ENCODE results near the gene GAA.
A peak's percentile ranks its signal among the peaks of the same experiment; 100 is the strongest.

Gene GAA

DNA sequence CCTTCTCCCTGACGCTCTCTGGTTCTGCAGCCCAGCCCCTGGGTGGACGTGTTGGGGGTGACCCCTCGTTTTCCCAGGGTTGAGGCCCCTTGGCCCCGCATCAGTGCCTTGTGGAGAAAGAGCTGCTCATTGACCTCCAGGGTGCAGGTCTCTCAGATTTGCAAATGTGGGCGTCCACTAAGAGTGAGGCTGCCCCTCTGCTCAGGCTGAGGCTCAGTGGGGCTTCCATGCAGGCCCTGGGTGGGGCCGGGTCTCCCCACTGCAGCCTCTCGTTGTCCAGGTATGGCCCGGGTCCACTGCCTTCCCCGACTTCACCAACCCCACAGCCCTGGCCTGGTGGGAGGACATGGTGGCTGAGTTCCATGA, 9.0 kb downstream of the GAA start:
- H3K27ac ChIP-seq, result no peak overlapping the region
- peaks cover 8 to 15% (median 8%) of the 10 kb centered on the region in 11 experiments; a peak in 21 of 22 replicates for H3K9me3 ChIP-seq (replicated peaks in 1 of 11)
- H3K27me3 ChIP-seq, result peaks cover 0 to 8% (median 0%) of the 10 kb centered on the region in 11 experiments; a peak in 2 of 22 replicates
- peaks cover 0 to 48% (median 18%) of the 10 kb centered on the region in 11 experiments; a peak in 14 of 22 replicates for H4K20me1 ChIP-seq
- H3K36me3 ChIP-seq, result peaks cover 0 to 96% (median 0%) of the 10 kb centered on the region in 11 experiments; a peak in 6 of 22 replicates
- no peak for TF ChIP-seq Cebpa-rat (IDR thresholded peaks at IDR 0.05)
- H3K4me2 ChIP-seq, result no peak overlapping the region
- peaks cover 15 to 47% (median 25%) of the 10 kb centered on the region in 10 experiments for H3K4me1 ChIP-seq
- H3K9ac ChIP-seq, result no peak overlapping the region
- H3K4me3 ChIP-seq, result no peak overlapping the region

DNA sequence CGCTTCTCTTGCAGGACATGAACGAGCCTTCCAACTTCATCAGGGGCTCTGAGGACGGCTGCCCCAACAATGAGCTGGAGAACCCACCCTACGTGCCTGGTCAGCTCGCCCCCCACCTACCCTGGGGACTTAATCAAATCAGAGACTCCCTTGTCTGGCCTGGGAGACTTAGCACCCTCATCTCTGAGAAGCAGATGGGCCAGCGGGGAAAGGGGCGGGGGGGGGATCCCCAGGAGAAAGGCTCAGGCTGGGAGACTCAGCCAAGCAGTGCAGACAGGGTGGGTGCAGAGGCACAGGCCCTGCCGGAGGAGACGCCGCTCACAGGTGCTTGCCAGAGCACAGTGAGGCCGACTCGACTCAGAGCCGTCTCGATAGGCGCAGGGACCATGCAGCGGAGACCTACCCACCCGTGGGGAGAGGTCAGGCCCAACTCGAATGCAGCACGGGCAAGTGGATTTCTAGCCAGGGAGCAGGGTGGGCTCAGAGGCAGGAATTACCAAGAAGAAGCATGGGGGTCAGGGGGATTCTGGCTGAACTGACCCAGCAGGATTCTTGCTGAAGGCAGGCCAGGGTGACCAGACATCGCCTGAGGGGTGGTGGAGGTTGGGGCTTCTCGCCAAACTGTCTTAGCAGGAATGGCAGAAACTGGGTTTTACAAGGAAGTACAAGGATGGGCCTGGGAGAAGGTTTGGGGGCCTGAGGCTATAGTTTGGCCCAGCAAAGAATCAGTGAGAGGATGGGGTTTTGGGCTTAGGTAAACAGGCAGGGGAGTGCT, 9.7 kb downstream of the GAA start:
- Histone ChIP-seq H3K4me3 (no peak overlapping the region), H4K20me1 (peaks cover 0 to 41% (median 14%) of the 10 kb centered on the region in 11 experiments; a peak in 14 of 22 replicates), H3K4me1 (peaks cover 15 to 42% (median 24%) of the 10 kb centered on the region in 10 experiments), H3K27me3 (peaks cover 0 to 8% (median 0%) of the 10 kb centered on the region in 11 experiments; a peak in 2 of 22 replicates), H3K9me3 (replicated peaks in 1 of 11) (peaks cover 8 to 17% (median 11%) of the 10 kb centered on the region in 11 experiments; a peak in 21 of 22 replicates), H3K36me3 (peaks cover 0 to 91% (median 0%) of the 10 kb centered on the region in 11 experiments; a peak in 5 of 22 replicates), H3K27ac (no peak overlapping the region), H3K4me2 (peak overlapping the region in 5 of 11 experiments; percentile 86 to 94 (median 89); a peak in 2 of 22 replicates), H3K9ac (no peak overlapping the region)
- no peak for TF ChIP-seq Cebpa-rat (IDR thresholded peaks at IDR 0.05)

DNA sequence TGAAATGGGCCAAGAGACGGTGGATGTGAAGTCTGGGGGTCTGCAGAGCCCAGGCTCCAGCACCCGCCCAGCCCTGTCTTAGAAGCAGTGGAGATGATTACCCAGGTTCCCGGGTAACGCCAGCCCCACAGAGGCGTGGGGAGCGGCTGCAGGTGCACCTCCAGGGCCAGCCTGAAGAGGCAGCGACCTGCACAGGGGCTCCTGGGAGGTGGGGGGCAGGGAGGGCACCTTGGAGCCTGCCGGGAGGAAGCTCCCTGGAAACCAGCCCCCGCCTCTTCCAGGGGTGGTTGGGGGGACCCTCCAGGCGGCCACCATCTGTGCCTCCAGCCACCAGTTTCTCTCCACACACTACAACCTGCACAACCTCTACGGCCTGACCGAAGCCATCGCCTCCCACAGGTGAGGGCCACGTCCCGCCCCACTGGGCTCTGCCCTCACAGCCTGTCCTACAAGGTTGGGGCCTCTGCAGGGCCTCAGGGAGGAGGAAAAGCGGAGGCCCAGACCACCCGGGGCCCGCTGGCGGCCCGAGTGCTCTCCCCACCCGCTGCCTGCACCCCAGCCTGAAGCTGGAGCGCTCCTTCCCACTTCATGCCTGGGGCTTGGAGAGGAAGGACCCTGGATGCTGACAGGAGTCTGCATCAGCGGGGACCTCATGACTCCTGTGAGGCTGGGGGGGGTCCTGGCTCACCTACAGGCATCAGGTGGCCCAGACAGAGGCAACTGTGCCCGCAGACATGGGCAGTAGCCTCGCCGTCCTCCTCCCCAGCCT, 10.5 kb downstream of the GAA start:
- H3K4me2 ChIP-seq, result peak overlapping the region; percentile 60 to 95 (median 89)
- H3K4me3 ChIP-seq, result no peak overlapping the region
- no peak overlapping the region for H3K27ac ChIP-seq
- peaks cover 0 to 41% (median 14%) of the 10 kb centered on the region in 11 experiments; a peak in 14 of 22 replicates for H4K20me1 ChIP-seq
- H3K4me1 ChIP-seq, result peaks cover 15 to 37% (median 22%) of the 10 kb centered on the region in 10 experiments
- H3K9ac ChIP-seq, result peak overlapping the region in 2 of 11 experiments; percentile 9 to 34; a peak in 2 of 22 replicates
- H3K27me3 ChIP-seq, result peaks cover 0 to 8% (median 0%) of the 10 kb centered on the region in 11 experiments; a peak in 2 of 22 replicates
- H3K9me3 ChIP-seq (replicated peaks in 1 of 11), result peaks cover 8 to 17% (median 11%) of the 10 kb centered on the region in 11 experiments; a peak in 21 of 22 replicates
- TF ChIP-seq Cebpa-rat (IDR thresholded peaks at IDR 0.05), result no peak
- H3K36me3 ChIP-seq, result peaks cover 0 to 89% (median 0%) of the 10 kb centered on the region in 11 experiments; a peak in 5 of 22 replicates

DNA sequence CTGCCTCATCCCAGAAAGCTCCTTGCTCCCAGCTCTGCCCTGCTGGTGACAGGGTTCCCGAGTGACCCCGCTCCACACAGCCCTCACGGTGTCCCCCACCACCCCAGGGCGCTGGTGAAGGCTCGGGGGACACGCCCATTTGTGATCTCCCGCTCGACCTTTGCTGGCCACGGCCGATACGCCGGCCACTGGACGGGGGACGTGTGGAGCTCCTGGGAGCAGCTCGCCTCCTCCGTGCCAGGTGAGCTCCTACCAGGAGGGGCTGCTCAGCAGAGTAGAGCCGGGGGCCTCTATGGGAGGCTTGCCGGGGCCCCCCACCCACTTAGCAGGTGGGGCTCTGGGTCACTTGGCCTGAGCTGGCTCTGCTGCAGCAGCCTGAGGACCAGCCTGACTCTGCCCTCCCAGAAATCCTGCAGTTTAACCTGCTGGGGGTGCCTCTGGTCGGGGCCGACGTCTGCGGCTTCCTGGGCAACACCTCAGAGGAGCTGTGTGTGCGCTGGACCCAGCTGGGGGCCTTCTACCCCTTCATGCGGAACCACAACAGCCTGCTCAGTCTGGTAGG, 11.2 kb downstream of the GAA start:
- Histone ChIP-seq H4K20me1 (peaks cover 0 to 35% (median 14%) of the 10 kb centered on the region in 11 experiments; a peak in 14 of 22 replicates), H3K9ac (peak overlapping the region in 6 of 11 experiments; percentile 9 to 58 (median 32); a peak in 7 of 22 replicates), H3K4me1 (peaks cover 15 to 37% (median 22%) of the 10 kb centered on the region in 10 experiments), H3K27ac (no peak overlapping the region), H3K27me3 (peaks cover 0 to 8% (median 0%) of the 10 kb centered on the region in 11 experiments; a peak in 2 of 22 replicates), H3K9me3 (replicated peaks in 1 of 11) (peaks cover 8 to 17% (median 11%) of the 10 kb centered on the region in 11 experiments; a peak in 21 of 22 replicates), H3K4me3 (peak overlapping the region in 1 of 10 experiments; percentile 34; a peak in 2 of 20 replicates), H3K4me2 (peak overlapping the region; percentile 60 to 95 (median 89)), H3K36me3 (peaks cover 0 to 89% (median 0%) of the 10 kb centered on the region in 11 experiments; a peak in 4 of 22 replicates)
- TF ChIP-seq Cebpa-rat (IDR thresholded peaks at IDR 0.05), result no peak

DNA sequence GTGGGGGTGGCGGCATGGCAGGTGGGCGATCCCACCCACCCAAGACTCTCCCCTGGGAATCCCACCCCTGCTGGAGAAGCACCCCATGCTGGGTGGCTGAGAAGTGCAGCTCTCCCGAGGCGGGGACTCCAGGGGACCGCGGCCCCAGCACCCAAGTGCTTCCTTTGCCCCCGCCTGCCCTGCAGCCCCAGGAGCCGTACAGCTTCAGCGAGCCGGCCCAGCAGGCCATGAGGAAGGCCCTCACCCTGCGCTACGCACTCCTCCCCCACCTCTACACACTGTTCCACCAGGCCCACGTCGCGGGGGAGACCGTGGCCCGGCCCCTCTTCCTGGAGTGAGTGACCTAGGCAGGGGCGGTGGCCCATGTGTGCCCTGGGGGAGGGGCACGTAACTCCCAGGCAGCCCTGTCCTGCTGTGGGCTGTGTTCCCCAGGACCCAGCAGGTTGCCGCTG, 11.7 kb downstream of the GAA start:
- no peak for TF ChIP-seq Cebpa-rat (IDR thresholded peaks at IDR 0.05)
- Histone ChIP-seq H3K27ac (peak overlapping the region in 1 of 11 experiments; percentile 40; a peak in 1 of 22 replicates), H3K4me2 (peak overlapping the region; percentile 60 to 95 (median 89)), H3K9me3 (replicated peaks in 1 of 11) (peaks cover 8 to 17% (median 11%) of the 10 kb centered on the region in 11 experiments; a peak in 21 of 22 replicates), H3K4me3 (peak overlapping the region in 1 of 10 experiments; percentile 34; a peak in 2 of 20 replicates), H3K27me3 (peaks cover 0 to 8% (median 0%) of the 10 kb centered on the region in 11 experiments; a peak in 2 of 22 replicates), H3K36me3 (peaks cover 0 to 89% (median 0%) of the 10 kb centered on the region in 11 experiments; a peak in 5 of 22 replicates), H3K9ac (peak overlapping the region in 6 of 11 experiments; percentile 16 to 58 (median 35); a peak in 8 of 22 replicates), H3K4me1 (peaks cover 15 to 37% (median 22%) of the 10 kb centered on the region in 10 experiments), H4K20me1 (peaks cover 0 to 37% (median 14%) of the 10 kb centered on the region in 11 experiments; a peak in 14 of 22 replicates)

DNA sequence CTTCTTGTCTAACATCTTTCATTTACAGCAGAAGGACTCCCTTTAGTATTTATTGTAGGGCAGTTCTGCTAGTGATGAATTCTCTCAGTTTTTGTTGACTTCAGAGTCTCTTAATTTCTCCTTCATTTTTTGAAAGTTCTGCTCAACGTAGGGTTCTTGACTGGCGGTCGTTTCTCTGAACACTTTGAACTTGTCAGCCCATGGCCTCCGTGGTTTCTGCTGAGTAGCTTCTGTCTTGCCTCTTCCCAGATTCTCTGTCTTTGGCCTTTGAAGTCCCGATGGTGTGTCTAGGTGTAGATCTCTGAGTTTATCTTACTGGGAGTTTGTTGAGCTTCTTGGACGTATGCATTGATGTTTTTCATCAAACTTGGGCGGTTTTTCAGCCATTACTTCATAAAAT, 13.4 kb downstream of the GAA start:
- Histone ChIP-seq H3K9me3 (replicated peaks in 1 of 11) (peaks cover 8 to 17% (median 11%) of the 10 kb centered on the region in 11 experiments; a peak in 21 of 22 replicates), H3K4me1 (peaks cover 15 to 49% (median 27%) of the 10 kb centered on the region in 10 experiments), H3K27ac (no peak overlapping the region), H3K4me2 (peak overlapping the region in 3 of 11 experiments; percentile 6 to 95 (median 94); a peak in 2 of 22 replicates), H3K36me3 (peaks cover 0 to 86% (median 0%) of the 10 kb centered on the region in 11 experiments; a peak in 6 of 22 replicates), H3K27me3 (peaks cover 0 to 8% (median 0%) of the 10 kb centered on the region in 11 experiments; a peak in 2 of 22 replicates), H4K20me1 (peaks cover 0 to 47% (median 14%) of the 10 kb centered on the region in 11 experiments; a peak in 14 of 22 replicates), H3K9ac (no peak overlapping the region), H3K4me3 (no peak overlapping the region)
- no peak for TF ChIP-seq Cebpa-rat (IDR thresholded peaks at IDR 0.05)

DNA sequence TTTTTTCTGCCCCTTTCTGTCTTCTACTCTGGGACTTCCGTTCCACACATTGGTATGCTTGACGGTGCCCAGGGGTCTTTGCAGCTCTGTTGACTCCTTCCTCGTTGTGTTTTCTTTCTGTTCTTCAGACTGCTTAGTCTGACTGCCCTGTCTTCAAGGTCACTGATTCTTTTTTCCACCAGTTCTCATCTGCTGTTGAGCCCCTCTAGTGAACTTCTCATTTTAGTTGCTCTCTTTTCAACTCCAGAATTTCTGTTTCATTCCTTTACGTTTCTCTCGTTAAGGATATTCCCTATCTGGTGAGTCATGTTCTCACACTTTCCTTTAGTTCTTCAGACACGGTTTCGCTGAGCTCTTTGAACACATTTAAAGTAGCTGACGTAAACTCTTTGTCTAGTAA, 13.8 kb downstream of the GAA start:
- Histone ChIP-seq H3K9ac (no peak overlapping the region), H3K4me3 (no peak overlapping the region), H3K36me3 (peaks cover 0 to 82% (median 0%) of the 10 kb centered on the region in 11 experiments; a peak in 6 of 22 replicates), H3K4me1 (peaks cover 15 to 49% (median 27%) of the 10 kb centered on the region in 10 experiments), H3K4me2 (no peak overlapping the region), H3K9me3 (replicated peaks in 1 of 11) (peaks cover 8 to 17% (median 11%) of the 10 kb centered on the region in 11 experiments; a peak in 21 of 22 replicates), H3K27ac (no peak overlapping the region), H4K20me1 (peaks cover 0 to 45% (median 11%) of the 10 kb centered on the region in 11 experiments; a peak in 14 of 22 replicates), H3K27me3 (peaks cover 0 to 8% (median 0%) of the 10 kb centered on the region in 11 experiments; a peak in 2 of 22 replicates)
- TF ChIP-seq Cebpa-rat (IDR thresholded peaks at IDR 0.05), result no peak
